ENCODE measurements around the gene MRPS34.

MRPS34 gene

GRCh38 chr16:1751946-1752345, 21.0 kb downstream of the MRPS34 start:
- Histone ChIP-seq H4K20me1 (ENCODE audit: insufficient read depth, low read length) (peaks cover 4% of the 10 kb centered on the region; the same call in 1 of the 2 replicates), H3K9me3 (ENCODE audit: insufficient read depth, low read length, severe bottlenecking) (no peaks in the 10 kb centered on the region), H3K36me3 (ENCODE audit: insufficient read depth, low read length) (peaks cover 70% of the 10 kb centered on the region), H3K9ac (ENCODE audit: low read depth, low read length) (no peak overlapping the region), H3K79me2 (ENCODE audit: insufficient read depth, low read length) (no peaks in the 10 kb centered on the region), H3K4me3 (ENCODE audit: low read depth in 1 of 2, low read length in 2 of 2) (no peak overlapping the region), H2AFZ (ENCODE audit: low read depth, low read length) (no peak overlapping the region), H3K4me1 (ENCODE audit: insufficient read depth, low read length) (no peaks in the 10 kb centered on the region), H3K4me2 (ENCODE audit: insufficient read depth, low read length) (no peak overlapping the region), H3K27me3 (ENCODE audit: insufficient read depth, low read length, poor library complexity) (no peaks in the 10 kb centered on the region), H3K27ac (ENCODE audit: low read length) (no peak overlapping the region)
- no peak for ATAC-seq (ENCODE audit: insufficient read depth, low read depth)
- TF ChIP-seq, protein P1, sequence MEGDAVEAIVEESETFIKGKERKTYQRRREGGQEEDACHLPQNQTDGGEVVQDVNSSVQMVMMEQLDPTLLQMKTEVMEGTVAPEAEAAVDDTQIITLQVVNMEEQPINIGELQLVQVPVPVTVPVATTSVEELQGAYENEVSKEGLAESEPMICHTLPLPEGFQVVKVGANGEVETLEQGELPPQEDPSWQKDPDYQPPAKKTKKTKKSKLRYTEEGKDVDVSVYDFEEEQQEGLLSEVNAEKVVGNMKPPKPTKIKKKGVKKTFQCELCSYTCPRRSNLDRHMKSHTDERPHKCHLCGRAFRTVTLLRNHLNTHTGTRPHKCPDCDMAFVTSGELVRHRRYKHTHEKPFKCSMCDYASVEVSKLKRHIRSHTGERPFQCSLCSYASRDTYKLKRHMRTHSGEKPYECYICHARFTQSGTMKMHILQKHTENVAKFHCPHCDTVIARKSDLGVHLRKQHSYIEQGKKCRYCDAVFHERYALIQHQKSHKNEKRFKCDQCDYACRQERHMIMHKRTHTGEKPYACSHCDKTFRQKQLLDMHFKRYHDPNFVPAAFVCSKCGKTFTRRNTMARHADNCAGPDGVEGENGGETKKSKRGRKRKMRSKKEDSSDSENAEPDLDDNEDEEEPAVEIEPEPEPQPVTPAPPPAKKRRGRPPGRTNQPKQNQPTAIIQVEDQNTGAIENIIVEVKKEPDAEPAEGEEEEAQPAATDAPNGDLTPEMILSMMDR (IDR thresholded peaks at IDR 0.05; ENCODE audit: borderline replicate concordance, extremely low read depth, low read length, poor library complexity, severe bottlenecking) = no peak
- TF ChIP-seq EZH2 (IDR thresholded peaks at IDR 0.05; ENCODE audit: borderline replicate concordance, low read depth, low read length, severe bottlenecking) = no peak
- no peak for DNase-seq

GRCh38 chr16:1749152-1750117, 23.5 kb downstream of the MRPS34 start:
- H3K27ac ChIP-seq (ENCODE audit: low read length) = no peak overlapping the region
- H2AFZ ChIP-seq (ENCODE audit: low read depth, low read length) = no peak overlapping the region
- H3K9me3 ChIP-seq (ENCODE audit: insufficient read depth, low read length, severe bottlenecking) = no peaks in the 10 kb centered on the region
- H3K9ac ChIP-seq (ENCODE audit: low read depth, low read length) = no peak overlapping the region
- DNase-seq (no peak), ATAC-seq (ENCODE audit: insufficient read depth, low read depth) (no peak)
- H3K4me1 ChIP-seq (ENCODE audit: insufficient read depth, low read length) = no peaks in the 10 kb centered on the region
- H4K20me1 ChIP-seq (ENCODE audit: insufficient read depth, low read length) = peaks cover 4% of the 10 kb centered on the region; the same call in 1 of the 2 replicates
- H3K4me2 ChIP-seq (ENCODE audit: insufficient read depth, low read length) = no peak overlapping the region
- H3K36me3 ChIP-seq (ENCODE audit: insufficient read depth, low read length) = peaks cover 81% of the 10 kb centered on the region
- H3K4me3 ChIP-seq (ENCODE audit: low read depth in 1 of 2, low read length in 2 of 2) = no peak overlapping the region
- H3K79me2 ChIP-seq (ENCODE audit: insufficient read depth, low read length) = no peaks in the 10 kb centered on the region
- H3K27me3 ChIP-seq (ENCODE audit: insufficient read depth, low read length, poor library complexity) = no peaks in the 10 kb centered on the region
- TF ChIP-seq EZH2 (IDR thresholded peaks at IDR 0.05; ENCODE audit: borderline replicate concordance, low read depth, low read length, severe bottlenecking) = no peak
- TF ChIP-seq, protein P1 (IDR thresholded peaks at IDR 0.05; ENCODE audit: borderline replicate concordance, extremely low read depth, low read length, poor library complexity, severe bottlenecking) = no peak

DNA sequence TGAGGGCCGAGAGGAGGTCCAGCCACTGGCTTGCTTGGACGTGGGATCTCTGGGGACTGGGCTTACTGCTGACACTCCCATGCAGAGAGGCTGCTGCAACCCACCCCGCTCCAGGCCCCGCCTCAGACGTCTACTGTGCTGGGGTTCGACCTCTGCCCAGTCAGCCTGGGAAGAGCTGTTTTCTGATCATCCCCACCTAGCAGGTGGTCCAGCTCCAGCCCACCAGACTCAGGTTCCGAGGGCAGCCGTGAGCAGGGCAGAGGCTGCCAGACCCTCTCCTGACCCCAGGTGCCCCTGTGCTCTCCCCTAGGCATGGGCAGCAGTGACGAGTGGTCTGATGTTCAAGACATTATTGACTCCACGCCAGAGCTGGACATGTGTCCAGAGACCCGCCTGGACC, 25.0 kb downstream of the MRPS34 start:
- Histone ChIP-seq H3K79me2 (ENCODE audit: insufficient read depth, low read length) (no peaks in the 10 kb centered on the region), H3K36me3 (ENCODE audit: insufficient read depth, low read length) (peaks cover 88% of the 10 kb centered on the region), H4K20me1 (ENCODE audit: insufficient read depth, low read length) (peaks cover 4% of the 10 kb centered on the region; the same call in 1 of the 2 replicates), H3K4me3 (ENCODE audit: low read depth in 1 of 2, low read length in 2 of 2) (no peak overlapping the region), H3K4me1 (ENCODE audit: insufficient read depth, low read length) (no peaks in the 10 kb centered on the region), H3K4me2 (ENCODE audit: insufficient read depth, low read length) (no peak overlapping the region), H3K27ac (ENCODE audit: low read length) (no peak overlapping the region), H3K9ac (ENCODE audit: low read depth, low read length) (no peak overlapping the region), H2AFZ (ENCODE audit: low read depth, low read length) (no peak overlapping the region), H3K27me3 (ENCODE audit: insufficient read depth, low read length, poor library complexity) (no peaks in the 10 kb centered on the region), H3K9me3 (ENCODE audit: insufficient read depth, low read length, severe bottlenecking) (no peaks in the 10 kb centered on the region)
- DNase-seq = no peak
- TF ChIP-seq, protein P1 (IDR thresholded peaks at IDR 0.05; ENCODE audit: borderline replicate concordance, extremely low read depth, low read length, poor library complexity, severe bottlenecking) = no peak
- TF ChIP-seq EZH2 (IDR thresholded peaks at IDR 0.05; ENCODE audit: borderline replicate concordance, low read depth, low read length, severe bottlenecking) = no peak
- no peak for ATAC-seq (ENCODE audit: insufficient read depth, low read depth)
